Lower lobe of right lung (tissue), 2 donors: ENCODE measurements around the gene CD46. TPM values are rescaled to one million over a fixed set of nuclear protein-coding genes. Genes with fewer than 3 reads are reported as not detected.

ENCODE experiments used
- ATAC-seq, 2 donors: fragments of 200-7000 bp; cut with Tn5 transposase; one replicate each; pipeline ENCODE4 v1.9.1; 2020 to 2022; ENCODE audit warnings: mild to moderate bottlenecking in 2 of 2, moderate library complexity in 2 of 2
- DNase-seq: peaks from one replicate; pipeline ENCODE4 v3.0.0-alpha.2; 2020
- H3K27ac ChIP-seq: fragments of 200-600 bp; one replicate; pipeline ENCODE4 v1.8.0; 2022
- H3K27me3 ChIP-seq: fragments of 200-600 bp; one replicate; pipeline ENCODE4 v1.8.0; 2022; ENCODE audit warnings: low read depth
- H3K36me3 ChIP-seq: fragments of 200-600 bp; one replicate; pipeline ENCODE4 v1.8.0; 2022; ENCODE audit warnings: mild to moderate bottlenecking
- H3K4me1 ChIP-seq: fragments of 200-600 bp; one replicate; pipeline ENCODE4 v1.8.0; 2022
- H3K4me3 ChIP-seq: fragments of 200-600 bp; one replicate; pipeline ENCODE4 v1.8.0; 2022; ENCODE audit warnings: mild to moderate bottlenecking
- H3K9me3 ChIP-seq: fragments of 200-600 bp; one replicate; pipeline ENCODE4 v1.8.0; 2022
- CTCF ChIP-seq: fragments of 200-600 bp; IDR thresholded peaks from one replicate; pipeline ENCODE4 v1.8.0; 2022; ENCODE audit warnings: antibody characterized with exemption, mild to moderate bottlenecking
- intact Hi-C: fragments of 100-400 bp; cut with DNase I; formaldehyde crosslinking; loops from one replicate; pipeline ENCODE4 v1.11.0; 2022
- total RNA-seq: library from RNA; stranded (reverse); fragmentation: NEBNext Ultra II Directional; extraction: Animal tissue kit (Norgen Biotek cat#: 25700); gene quantifications from one replicate; pipeline ENCODE4 v1.2.1, GENCODE V29; 2021
- donor health status: DM: no; HTN: yes; CAD: no; lungs with severe emphysema.

CD46 gene
- total RNA-seq, 1 donor from 2014 or later, result 302 TPM

DNA sequence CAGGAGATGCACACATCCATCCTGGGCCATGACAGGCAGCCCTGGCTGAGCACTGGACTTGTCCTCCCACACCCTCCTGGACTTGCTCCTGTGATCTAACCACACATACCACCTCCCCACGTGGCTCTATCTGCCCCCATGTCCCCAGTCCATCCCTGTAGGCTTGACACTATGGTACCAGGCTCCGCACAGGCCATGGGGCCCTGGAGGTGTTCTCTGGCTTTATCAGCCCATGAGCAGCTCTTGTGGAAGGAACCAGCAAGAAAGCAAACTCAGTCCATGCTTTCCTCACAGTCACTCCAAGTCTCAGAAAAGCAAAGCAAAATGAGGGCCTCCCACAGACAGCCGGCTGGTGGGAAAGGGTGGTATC lies 61.6 kb downstream of the CD46 start:
- TF ChIP-seq CTCF, result no peak
- intact Hi-C loops, result no loop called here
- no peaks in the 10 kb centered on the region for H3K9me3 ChIP-seq
- H3K27ac ChIP-seq, result peak overlapping the region; percentile 47
- peaks cover 96% of the 10 kb centered on the region for H3K36me3 ChIP-seq
- H3K4me1 ChIP-seq, result peaks cover 96% of the 10 kb centered on the region
- no peak overlapping the region for H3K4me3 ChIP-seq
- no peak for DNase-seq
- peak in 1 of 2 donors; percentile 2 for ATAC-seq
- no peaks in the 10 kb centered on the region for H3K27me3 ChIP-seq

GRCh38 chr1:207813946-207814345 lies 62.1 kb downstream of the CD46 start:
- Histone ChIP-seq H3K36me3 (peaks cover 96% of the 10 kb centered on the region), H3K27ac (peak overlapping the region; percentile 47), H3K27me3 (no peaks in the 10 kb centered on the region), H3K9me3 (no peaks in the 10 kb centered on the region), H3K4me1 (peaks cover 96% of the 10 kb centered on the region), H3K4me3 (no peak overlapping the region)
- no peak for TF ChIP-seq CTCF
- DNase-seq (no peak), ATAC-seq (no peak)
- intact Hi-C loops, result no loop called here

DNA sequence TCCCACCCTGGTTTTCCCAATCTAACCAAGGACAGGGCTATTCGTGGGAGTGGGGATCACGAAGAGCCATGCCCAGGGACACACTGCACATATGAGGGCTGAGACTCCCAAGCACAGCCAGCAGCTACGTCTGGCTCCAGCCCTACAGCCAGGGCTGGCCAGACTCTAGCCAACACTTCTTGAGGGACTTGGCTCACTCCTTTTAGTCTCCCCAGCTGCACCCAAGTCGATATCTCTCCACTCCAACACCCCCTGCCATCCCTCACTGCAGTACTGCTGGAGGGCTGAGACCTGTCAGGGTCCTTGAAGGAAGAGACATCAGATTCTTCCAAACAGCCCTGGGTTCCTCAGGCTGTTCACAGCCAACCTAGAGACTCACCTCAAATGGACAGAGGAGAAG lies 62.6 kb downstream of the CD46 start:
- peaks cover 96% of the 10 kb centered on the region for H3K4me1 ChIP-seq
- H3K27me3 ChIP-seq, result no peaks in the 10 kb centered on the region
- H3K27ac ChIP-seq, result peak overlapping the region; percentile 47
- no peak for TF ChIP-seq CTCF
- ATAC-seq (no peak), DNase-seq (no peak)
- intact Hi-C loops, result no loop called here
- no peaks in the 10 kb centered on the region for H3K9me3 ChIP-seq
- no peak overlapping the region for H3K4me3 ChIP-seq
- peaks cover 96% of the 10 kb centered on the region for H3K36me3 ChIP-seq

- intact Hi-C loops, result no loop called here
- Histone ChIP-seq H3K27me3 (no peaks in the 10 kb centered on the region), H3K36me3 (peaks cover 96% of the 10 kb centered on the region), H3K4me1 (peaks cover 96% of the 10 kb centered on the region), H3K27ac (no peak overlapping the region), H3K9me3 (no peaks in the 10 kb centered on the region), H3K4me3 (no peak overlapping the region)
- TF ChIP-seq CTCF, result no peak
- DNase-seq (no peak), ATAC-seq (no peak)
These were observed 63.6 kb downstream of the CD46 start for GRCh38 chr1:207815466-207815865.

- no peak overlapping the region for H3K4me3 ChIP-seq
- ATAC-seq, result no peak
- peaks cover 96% of the 10 kb centered on the region for H3K4me1 ChIP-seq
- no peak for DNase-seq
- peaks cover 94% of the 10 kb centered on the region for H3K36me3 ChIP-seq
- peak overlapping the region; percentile 43 for H3K27ac ChIP-seq
- no peaks in the 10 kb centered on the region for H3K27me3 ChIP-seq
- H3K9me3 ChIP-seq, result no peaks in the 10 kb centered on the region
- TF ChIP-seq CTCF, result no peak
- intact Hi-C loops, result no loop called here
These were observed 64.0 kb downstream of the CD46 start for GRCh38 chr1:207815913-207816291.

DNA sequence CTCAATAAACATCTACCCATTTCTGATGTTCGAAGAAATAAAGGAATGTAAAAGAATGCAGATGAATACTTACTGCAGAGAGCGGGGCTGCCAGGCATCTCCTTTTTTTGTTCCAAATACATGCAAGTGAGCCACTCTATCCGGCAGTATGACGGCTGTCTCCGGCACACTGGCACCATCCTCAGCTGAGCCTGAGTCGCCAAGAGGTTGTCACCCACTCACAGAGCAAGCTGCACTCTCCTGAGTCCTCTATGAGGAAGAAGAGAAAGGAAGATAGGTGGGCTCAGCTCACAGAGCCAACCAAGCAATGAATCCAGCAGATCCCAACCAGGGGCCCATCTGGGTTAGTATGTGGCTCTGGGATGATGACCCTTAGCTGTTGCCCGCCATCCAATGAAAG lies 65.3 kb downstream of the CD46 start:
- Histone ChIP-seq H3K9me3 (no peaks in the 10 kb centered on the region), H3K27ac (peak overlapping the region; percentile 49), H3K4me1 (peaks cover 96% of the 10 kb centered on the region), H3K4me3 (no peak overlapping the region), H3K36me3 (peaks cover 88% of the 10 kb centered on the region), H3K27me3 (no peaks in the 10 kb centered on the region)
- TF ChIP-seq CTCF, result no peak
- DNase-seq (no peak), ATAC-seq (no peak)
- intact Hi-C loops, result no loop called here
